ENCODE results near the gene CCDC80.
A peak's percentile ranks its signal among the peaks of the same experiment; 100 is the strongest.

The CCDC80 gene

DNA sequence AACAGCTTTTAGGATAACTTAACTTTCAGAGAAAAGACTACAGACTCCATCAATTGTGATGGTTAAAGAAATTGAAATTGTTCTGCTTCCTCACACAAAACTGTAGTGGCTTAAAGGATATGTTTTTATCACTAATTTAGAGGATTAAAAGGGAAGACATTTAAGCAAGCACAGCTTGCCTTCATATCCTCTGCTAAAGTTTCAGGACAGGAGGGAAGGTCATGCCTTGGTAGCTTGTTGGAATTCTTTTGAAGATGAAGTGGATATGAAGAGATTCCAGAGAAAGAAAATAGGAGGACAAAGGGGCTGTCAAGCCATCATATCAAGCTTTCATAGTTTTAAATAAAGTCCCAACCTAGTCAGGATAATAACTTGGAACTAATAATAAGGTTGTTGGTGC lies 33.1 kb downstream of the CCDC80 start:
- DNase-seq (ENCODE audit: low spot score) = no peak
- no peak for TF ChIP-seq CTCF (IDR thresholded peaks at IDR 0.05)
- H3K27ac ChIP-seq = no peak overlapping the region
- no peak overlapping the region for H3K4me3 ChIP-seq

DNA sequence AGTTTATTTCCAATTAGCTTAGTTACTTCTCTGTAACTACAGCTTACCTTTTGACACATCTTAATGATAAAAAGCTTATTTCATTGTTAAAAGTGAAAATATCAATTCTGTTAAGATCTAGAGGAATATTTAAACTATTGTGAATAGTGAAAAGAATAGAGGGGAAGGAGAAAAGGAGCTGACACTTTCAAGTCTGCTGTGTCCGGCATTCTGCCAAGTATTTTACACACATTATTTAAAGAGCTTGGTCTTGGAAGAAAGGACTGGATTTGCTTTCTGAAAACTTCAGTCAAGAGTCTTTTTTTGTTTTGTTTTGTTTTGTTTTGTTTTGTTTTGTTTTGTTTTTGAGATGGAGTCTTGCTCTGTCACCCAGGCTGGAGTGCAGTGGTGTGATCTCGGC lies 34.8 kb downstream of the CCDC80 start:
- no peak overlapping the region for H3K27ac ChIP-seq
- DNase-seq (ENCODE audit: low spot score) = no peak
- TF ChIP-seq CTCF (IDR thresholded peaks at IDR 0.05) = no peak
- no peak overlapping the region for H3K4me3 ChIP-seq

DNA sequence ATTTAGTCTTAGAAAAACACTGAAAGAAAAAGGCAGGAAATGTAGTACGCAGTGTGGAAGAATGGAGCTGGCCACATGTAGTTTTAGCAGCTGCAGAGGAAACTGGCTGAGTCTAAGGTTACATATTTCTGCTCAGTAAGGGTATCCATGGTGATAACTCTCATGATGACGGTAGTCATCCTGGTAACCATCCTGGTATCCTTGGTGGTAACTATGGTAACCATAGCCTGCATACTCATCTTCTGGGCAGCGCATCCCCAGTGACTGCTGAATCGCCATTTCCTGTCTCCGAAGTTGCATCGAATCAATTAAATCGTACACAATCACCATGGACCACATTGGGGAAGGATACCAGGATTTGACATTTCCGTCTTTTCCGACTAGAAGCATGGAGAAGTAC lies 35.7 kb downstream of the CCDC80 start:
- peak overlapping the region in 1 of 2 donors; percentile 19 for H3K27ac ChIP-seq
- DNase-seq (ENCODE audit: low spot score) = no peak
- TF ChIP-seq CTCF (IDR thresholded peaks at IDR 0.05) = no peak
- no peak overlapping the region for H3K4me3 ChIP-seq

DNA sequence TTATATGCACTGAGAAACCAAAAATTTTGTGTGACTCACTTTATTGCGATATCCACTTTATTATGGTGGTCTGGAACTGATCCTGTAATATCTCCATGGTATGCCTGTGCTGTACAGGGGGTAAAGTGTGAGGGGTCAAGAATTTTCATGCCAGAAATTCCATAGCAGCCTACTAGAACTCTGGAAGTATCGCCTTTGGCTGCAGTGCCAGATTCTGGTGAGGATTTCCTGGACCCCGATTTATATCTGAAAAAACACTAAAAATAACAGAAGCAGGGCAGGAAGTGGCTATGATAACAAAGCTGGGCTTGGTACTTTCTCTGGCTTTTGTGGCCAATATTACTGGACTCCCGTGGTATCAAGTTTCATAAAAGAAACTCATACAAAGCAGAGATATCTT lies 36.4 kb downstream of the CCDC80 start:
- no peak overlapping the region for H3K4me3 ChIP-seq
- no peak for TF ChIP-seq CTCF (IDR thresholded peaks at IDR 0.05)
- H3K27ac ChIP-seq = no peak overlapping the region
- DNase-seq (ENCODE audit: low spot score) = no peak

DNA sequence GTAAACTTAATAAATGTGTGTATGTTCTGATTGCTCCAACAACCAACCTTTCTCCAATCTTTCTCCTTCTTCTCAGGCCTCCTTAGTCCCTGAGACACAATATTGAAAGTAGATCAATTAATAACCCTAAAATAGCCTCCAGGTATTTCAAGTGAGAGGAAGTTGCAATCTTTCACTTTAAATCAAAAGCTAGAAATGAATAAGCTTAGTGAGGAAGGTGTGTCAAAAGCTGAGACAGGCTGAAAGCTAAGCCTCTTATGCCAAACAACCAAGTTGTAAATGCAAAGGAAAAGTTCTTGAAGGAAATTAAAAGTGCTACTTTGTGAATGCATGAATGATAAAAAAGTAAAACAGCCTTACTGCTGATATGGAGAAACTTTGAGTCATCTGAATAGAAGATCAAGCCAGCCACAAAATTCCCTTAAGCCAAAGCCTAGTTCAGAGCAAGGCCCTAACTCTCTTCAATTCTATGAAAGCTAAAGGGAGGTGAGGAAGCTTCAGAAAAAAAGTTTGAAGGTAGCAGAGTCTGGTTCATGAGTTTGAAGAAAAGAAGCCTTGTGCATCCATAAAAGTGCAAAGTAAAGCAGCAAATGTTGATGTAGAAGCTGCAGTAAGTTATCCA lies 38.6 kb downstream of the CCDC80 start:
- no peak for TF ChIP-seq CTCF (IDR thresholded peaks at IDR 0.05)
- DNase-seq (ENCODE audit: low spot score) = no peak
- H3K4me3 ChIP-seq = no peak overlapping the region

DNA sequence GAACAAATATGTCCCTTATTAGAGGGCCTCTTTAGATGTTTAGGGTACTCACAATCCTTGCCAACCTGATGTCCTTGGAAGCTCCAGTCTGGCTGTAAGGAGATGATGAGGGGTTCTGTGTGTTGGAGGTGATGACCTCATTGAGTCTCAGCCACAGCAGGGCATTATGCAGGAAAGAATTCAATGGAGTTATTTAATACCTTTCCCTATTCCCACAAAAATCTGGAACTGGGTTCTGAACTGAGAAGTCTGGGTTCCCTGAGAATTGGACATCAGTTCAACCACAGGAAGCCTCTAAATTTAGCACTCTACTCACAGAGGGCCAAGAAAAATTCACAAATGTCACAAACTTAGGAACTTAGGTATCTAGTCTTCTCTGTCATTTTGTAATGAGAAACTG lies 42.2 kb downstream of the CCDC80 start:
- DNase-seq (ENCODE audit: low spot score) = no peak

More for the DNA sequence above, 38.6 kb downstream of the CCDC80 start:
- H3K27ac ChIP-seq = no peak overlapping the region

More for the DNA sequence above, 42.2 kb downstream of the CCDC80 start:
- Histone ChIP-seq H3K27ac (no peak overlapping the region), H3K4me3 (no peak overlapping the region)
- TF ChIP-seq CTCF (IDR thresholded peaks at IDR 0.05) = no peak
